GM13976 (cell line): ENCODE measurements around the gene CNN2.

Experiments
- DNase-seq: peaks from one replicate; pipeline ENCODE4 v3.0.0; 2012; ENCODE audit warnings: low spot score
- in situ Hi-C: fragments of 300-500 bp; cut with MboI; formaldehyde crosslinking; loops from one replicate; pipeline ENCODE4 v1.12.0; 2022; ENCODE audit warnings: low sequenced_read_pairs, mixed read lengths, inconsistent platforms; ENCODE audit not compliant: unreplicated experiment
- TF ChIP-seq, protein P1 (sequence below): IDR thresholded peaks from 2 replicates; pipeline ENCODE4 v1.5.1; 2012; ENCODE audit warnings: borderline replicate concordance, mild to moderate bottlenecking; ENCODE audit not compliant: insufficient read depth; ENCODE audit errors: extremely low read depth, missing control alignments, control extremely low read depth

The CNN2 gene

DNA sequence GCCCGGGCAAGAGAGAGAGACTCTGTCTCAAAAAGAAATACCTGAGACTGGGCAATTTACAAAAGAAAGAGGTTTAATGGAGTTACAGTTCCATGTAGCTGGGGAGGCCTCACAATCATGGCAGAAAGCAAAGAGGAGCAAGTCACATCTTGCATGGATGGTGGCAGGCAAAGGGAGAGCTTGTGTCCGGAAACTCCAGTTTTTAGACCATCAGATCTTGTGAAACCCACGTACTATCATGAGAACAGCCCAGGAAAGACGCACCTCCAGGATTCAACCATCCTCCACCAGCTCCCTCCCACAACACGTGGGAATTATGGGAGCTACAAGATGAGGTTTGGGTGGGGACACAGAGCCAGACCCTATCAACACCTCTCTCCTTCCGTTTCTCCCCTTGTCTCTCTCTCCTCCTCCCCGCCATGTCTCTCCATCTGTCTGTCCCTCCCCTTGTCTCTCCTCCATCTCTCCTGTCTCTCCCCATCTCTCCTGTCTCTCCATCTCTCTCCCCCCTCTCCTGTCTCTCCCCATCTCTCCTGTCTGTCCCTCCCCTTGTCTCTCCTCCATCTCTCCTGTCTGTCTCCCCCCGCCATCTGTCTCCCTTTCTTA lies 58.7 kb downstream of the CNN2 start:
- no peak for DNase-seq
- in situ Hi-C loops: no loop called here
- TF ChIP-seq, protein P1, sequence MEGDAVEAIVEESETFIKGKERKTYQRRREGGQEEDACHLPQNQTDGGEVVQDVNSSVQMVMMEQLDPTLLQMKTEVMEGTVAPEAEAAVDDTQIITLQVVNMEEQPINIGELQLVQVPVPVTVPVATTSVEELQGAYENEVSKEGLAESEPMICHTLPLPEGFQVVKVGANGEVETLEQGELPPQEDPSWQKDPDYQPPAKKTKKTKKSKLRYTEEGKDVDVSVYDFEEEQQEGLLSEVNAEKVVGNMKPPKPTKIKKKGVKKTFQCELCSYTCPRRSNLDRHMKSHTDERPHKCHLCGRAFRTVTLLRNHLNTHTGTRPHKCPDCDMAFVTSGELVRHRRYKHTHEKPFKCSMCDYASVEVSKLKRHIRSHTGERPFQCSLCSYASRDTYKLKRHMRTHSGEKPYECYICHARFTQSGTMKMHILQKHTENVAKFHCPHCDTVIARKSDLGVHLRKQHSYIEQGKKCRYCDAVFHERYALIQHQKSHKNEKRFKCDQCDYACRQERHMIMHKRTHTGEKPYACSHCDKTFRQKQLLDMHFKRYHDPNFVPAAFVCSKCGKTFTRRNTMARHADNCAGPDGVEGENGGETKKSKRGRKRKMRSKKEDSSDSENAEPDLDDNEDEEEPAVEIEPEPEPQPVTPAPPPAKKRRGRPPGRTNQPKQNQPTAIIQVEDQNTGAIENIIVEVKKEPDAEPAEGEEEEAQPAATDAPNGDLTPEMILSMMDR: no peak

DNA sequence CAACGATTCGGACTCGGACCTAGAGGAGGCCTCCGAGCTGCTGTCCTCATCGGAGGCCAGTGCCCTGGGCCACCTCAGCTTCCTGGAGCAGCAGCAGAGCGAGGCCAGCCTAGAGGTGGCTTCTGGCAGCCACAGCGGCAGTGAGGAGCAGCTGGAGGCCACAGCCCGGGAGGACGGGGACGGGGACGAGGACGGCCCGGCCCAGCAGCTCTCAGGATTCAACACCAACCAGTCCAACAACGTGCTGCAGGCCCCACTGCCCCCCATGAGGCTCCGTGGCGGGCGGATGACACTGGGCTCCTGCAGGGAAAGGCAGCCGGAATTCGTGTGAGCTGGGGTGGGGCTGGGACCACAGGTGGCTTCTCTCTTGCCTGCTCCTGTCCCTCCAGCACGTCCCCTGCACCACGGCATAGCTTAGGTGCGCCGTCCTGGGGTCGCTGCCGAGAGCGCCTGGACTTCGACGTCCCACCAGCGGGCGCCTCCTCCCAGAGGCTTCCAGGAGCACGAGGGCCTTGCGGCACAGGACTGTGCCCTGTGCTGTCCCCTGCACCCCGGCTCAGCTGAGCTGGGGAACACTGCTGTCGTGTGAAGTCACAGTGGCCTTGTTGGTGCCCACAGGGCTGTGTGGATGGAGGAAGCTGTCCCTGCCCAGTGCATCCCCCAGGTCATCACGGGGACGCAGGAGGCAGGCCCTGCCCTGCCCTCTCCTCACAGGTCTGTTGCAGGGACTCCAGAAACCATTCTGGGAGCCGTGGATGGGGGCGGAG lies 59.5 kb downstream of the CNN2 start:
- in situ Hi-C loops: no loop called here
- TF ChIP-seq, protein P1: no peak
- DNase-seq: no peak

DNA sequence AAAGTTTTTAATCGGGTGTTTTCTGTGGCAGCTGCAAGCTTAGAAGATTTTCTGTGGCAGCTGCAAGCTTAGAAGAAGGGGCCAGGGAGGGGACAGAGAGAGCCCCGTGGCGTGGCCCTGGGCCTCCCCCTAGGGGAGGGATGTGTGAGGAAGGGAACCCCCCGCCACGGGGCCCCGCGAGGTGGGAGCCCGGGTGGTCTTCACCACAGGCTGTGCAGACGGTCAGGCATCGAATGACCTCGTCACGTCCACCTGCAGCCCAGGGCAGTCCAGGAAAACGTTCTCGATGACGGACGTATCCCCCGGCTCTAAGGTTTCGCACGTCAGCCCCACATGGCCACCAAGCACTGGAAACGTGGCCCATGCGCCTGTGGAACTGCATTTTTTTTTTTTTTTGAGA lies 60.2 kb downstream of the CNN2 start:
- DNase-seq: no peak
- in situ Hi-C loops: no loop called here
- TF ChIP-seq, protein P1: no peak

DNA sequence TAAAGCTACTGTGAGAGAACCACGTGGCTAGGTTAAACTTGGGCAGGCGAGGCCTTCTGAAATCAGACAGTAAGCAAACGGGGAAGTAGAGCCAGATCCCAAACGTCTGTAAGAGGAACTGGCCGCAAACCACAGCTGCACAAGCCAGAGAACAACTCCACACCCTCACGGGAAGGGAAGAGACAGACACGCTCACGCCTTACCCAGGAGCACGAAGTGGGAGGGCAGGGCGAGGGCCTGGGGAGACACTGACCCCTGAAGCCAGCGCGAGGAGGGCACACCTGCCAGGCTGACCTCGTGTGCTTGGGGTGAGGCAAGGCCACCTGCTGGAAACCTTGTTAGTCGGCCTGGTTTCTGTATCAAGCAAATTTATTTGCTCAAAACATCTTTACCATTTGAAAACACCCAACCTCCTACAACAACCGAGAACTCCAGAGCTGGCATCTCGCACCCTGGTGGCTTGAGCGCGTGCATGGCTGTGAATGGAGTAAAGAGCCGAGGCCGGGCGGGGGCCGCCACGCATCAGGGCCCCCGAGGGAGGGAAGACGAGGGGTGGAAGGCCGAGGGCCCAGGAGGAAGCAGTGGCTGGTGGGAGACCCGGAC lies 61.5 kb downstream of the CNN2 start:
- TF ChIP-seq, protein P1: no peak
- in situ Hi-C loops: no loop called here
- DNase-seq: peak; percentile 52

DNA sequence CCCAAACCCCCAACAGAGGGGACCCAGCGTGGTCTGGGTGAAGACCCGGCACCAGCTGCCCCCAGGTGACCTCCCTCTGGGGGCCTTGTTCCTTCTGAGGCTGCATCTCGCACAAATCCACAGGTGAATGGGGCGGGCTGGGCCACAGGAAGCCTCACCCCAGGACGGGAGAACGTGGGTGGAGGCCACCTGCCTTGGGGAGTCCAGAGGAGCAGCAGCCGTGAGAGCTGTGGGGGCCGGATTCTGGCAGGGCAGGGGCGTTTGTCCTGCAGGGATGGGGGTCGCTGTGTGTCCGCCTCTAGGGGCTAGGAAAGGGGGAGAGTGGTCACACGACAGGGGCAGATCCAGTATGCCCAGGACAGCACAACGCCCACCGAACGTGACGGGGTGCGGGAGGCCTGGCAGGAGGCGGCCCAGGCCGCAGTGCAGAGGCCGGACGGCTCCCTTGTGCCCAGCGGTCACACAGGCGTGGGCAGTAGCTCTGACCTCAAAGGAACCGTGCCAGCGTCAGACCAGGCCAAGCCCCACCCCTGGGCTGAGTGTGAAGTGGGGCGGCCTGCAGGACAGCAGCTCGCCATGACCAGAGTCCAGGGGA lies 62.1 kb downstream of the CNN2 start:
- in situ Hi-C loops: no loop called here

More for the DNA sequence above, 62.1 kb downstream of the CNN2 start:
- TF ChIP-seq, protein P1: no peak
- no peak for DNase-seq
